GM10248 (cell line): ENCODE results near the gene TACC2.

Experiments used
- CTCF ChIA-PET: fragments of 300-600 bp; sonication (Branson Sonifier 250); formaldehyde crosslinking; extraction: SDS; loops from one replicate; lab custom pipeline; 2021; ENCODE audit warnings: antibody characterized with exemption; lab: Yijun Ruan, JAX
- POLR2A ChIA-PET: fragments of 350-650 bp; sonication (Branson Sonifier 250); formaldehyde crosslinking; extraction: SDS; loops from one replicate; lab custom pipeline; 2020; ENCODE audit warnings: antibody characterized with exemption; lab: Yijun Ruan, JAX
- DNase-seq: peaks from one replicate; pipeline ENCODE4 v3.0.0; 2012; ENCODE audit errors: extremely low spot score
- TF ChIP-seq, protein P1 (sequence below): IDR thresholded peaks from 2 replicates; pipeline ENCODE4 v1.5.1; 2012; ENCODE audit warnings: mild to moderate bottlenecking, low read depth; ENCODE audit errors: extremely low read depth, missing control alignments, control extremely low read depth

Gene TACC2

DNA sequence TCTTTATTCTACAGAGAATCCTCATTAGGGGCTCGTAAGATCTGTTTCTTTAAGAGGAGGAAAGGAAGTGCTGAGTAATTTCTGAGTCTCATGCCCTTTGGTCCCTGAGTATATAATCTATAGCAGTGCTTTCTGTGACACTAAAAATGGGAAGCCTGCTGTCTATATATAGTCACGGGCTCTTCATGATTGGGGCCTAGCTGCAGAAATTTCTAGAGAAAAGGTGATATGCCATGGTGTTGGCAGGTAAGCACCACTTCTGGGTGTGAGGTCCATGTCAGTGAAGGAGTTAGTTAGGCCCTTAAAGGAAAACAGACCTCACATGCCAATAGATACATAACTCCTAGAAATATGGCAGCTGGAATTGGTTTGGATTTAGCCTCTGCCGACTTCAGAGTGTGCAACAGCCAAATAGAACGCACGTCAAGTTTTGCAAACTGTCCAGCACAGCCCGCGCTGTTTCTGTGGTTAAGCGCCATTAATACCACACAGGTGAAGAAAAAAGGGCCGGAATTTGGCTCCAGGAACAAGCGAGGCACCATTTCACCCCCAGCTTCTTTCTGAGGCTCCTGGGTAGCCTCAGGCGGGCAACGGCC is 123.2 kb downstream of the TACC2 start:
- no peak for DNase-seq
- TF ChIP-seq, protein P1, sequence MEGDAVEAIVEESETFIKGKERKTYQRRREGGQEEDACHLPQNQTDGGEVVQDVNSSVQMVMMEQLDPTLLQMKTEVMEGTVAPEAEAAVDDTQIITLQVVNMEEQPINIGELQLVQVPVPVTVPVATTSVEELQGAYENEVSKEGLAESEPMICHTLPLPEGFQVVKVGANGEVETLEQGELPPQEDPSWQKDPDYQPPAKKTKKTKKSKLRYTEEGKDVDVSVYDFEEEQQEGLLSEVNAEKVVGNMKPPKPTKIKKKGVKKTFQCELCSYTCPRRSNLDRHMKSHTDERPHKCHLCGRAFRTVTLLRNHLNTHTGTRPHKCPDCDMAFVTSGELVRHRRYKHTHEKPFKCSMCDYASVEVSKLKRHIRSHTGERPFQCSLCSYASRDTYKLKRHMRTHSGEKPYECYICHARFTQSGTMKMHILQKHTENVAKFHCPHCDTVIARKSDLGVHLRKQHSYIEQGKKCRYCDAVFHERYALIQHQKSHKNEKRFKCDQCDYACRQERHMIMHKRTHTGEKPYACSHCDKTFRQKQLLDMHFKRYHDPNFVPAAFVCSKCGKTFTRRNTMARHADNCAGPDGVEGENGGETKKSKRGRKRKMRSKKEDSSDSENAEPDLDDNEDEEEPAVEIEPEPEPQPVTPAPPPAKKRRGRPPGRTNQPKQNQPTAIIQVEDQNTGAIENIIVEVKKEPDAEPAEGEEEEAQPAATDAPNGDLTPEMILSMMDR: no peak

DNA sequence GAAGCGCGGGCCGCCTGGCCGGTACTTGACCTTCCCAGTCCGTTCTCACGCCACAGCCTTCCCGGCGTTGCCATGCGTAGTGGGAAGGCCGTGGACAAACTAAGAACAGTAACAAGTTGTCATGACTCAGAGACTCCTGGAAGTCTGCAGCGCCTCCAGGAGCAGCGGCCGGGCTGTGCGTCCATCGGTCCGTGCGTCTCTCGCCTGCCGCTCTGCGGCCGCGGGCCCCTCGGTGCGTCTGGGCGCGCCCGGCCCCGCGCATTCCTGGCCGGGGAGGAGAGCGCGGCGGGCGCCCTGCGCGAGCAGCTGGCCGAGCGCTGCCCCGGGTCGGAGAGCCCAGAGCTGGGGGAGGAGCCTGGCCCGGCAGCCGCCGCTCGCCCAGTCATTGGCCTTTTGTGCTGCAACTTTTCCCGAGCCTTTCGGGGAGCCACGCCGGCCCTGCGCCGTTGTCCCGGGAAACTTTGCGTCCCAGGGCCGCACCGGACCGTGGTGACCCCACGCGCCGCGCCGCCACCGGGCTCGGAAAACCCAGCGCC is 123.7 kb downstream of the TACC2 start:
- DNase-seq: peak; percentile 29
- ChIA-PET CTCF (no interaction called here), POLR2A (no interaction called here)
- TF ChIP-seq, protein P1: no peak

More for the DNA sequence above, 123.2 kb downstream of the TACC2 start:
- POLR2A ChIA-PET: no interaction called here
- CTCF ChIA-PET: no interaction called here

DNA sequence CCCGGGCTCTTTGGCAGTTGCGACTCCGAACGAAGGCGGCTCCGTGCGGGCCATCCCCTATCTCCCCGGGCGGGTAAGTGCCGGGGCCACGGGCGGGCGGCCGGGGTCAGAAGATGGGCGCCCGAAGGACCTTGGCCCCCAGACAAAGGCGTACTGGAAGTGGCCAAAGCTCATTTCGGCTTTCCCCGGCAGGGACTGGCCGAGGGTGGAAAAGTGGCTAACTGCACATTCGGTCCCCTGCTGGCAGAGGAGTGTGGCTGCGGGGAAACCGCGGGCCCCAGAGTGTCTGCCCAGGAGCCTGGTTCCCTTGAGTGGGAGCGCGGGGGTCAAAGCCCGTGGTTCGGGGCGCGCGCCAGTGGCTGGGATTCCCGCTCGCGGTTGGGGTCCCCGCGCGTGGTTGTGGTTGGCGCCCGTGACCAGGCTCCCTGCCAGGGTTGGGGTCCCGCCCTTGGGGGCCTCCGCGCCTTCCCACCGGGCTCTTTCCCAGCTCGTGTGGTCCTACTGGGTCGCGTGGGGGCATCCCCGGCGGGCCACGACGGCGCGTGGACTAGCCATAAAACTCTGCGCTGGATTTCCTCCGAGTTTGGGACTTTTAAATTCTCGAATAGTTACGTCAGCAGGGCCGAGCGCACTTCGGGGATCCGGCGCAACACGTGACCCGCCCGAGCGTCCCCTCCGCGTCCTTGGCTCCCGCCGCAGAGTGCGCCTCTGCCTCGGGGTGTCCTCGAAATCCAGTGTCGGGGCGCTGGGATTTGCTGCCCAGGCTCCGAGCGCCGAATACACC is 124.4 kb downstream of the TACC2 start:
- POLR2A ChIA-PET: no interaction called here
- DNase-seq: peak; percentile 56
- TF ChIP-seq, protein P1: no peak
- CTCF ChIA-PET: no interaction called here

DNA sequence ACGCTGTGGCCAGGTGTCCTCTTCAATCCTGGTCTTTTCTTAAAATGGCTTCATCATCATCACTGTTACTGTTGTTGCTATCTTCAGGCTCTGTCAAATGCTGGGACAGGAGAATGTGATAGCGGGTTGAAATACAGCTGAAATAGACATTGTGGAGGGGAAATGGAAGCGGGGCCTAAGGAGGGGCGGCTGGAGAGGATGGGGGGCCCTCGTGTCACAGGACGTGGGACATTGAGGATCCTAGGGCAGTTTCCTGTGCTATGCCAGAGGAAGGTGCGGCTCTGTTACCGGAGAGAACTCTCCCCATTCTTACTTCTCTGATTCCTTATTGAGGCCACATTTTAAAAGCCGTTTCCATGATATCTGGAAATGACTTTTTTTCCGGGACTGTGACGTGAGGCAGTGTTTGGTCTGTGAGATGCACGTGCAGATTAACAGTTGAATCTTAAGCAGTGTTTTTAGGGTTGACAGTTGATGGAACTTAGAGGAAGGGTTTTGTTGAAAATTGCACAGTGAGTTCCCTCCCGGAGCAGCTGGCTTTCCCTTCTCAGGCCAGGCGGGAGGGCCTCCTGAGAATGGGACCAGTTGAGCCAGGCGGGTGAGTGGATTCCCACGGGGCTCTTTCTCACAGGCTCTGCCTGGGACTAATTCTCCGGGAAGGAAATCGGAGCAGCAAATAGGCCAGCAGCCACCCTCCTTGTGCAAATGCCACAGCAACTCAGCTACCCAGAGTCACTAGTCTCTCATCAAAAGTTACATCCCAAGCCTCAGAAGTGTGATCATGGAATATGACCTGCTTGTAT is 125.2 kb downstream of the TACC2 start:
- TF ChIP-seq, protein P1: no peak
- ChIA-PET POLR2A (no interaction called here), CTCF (no interaction called here)
- no peak for DNase-seq

DNA sequence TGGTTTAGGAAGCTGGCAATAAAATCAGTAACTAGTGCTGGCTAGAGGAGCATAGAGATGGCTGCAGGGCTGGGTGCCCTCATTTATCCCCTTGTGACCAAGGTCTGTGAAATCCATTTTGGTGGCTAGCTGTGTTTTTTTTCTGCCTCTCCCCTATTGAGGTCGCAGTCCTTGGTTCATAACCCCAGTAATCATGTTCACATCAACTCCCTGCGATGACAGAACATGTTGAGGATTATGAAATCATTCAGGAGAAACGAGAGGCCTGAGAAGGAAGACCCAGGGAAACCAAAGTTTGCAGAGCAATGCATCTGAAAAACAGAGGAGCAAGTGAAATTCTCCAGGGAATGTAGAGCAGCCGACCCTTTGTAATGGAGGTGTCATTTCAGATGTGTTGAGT is 126.9 kb downstream of the TACC2 start:
- no peak for DNase-seq
- TF ChIP-seq, protein P1: no peak
- ChIA-PET POLR2A (no interaction called here), CTCF (no interaction called here)

DNA sequence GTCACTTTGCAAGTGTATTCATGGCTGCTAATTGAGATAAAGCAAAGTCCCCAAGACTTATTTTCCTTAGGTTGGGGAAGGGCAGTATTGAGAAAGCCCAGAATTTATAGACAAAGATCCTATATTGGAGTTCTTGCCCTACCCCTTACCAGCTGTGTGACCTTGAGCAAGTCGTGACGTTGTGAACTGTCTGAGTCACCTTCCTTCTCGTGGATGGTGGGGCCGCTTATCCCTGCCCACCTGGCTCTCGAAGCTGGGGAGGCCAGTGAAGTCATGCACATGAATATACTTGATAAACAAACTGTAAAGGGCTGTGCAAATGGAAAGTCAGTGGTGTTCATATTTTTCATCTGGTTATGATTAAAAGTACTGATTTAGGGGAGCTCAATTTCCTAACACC is 127.4 kb downstream of the TACC2 start:
- ChIA-PET CTCF (no interaction called here), POLR2A (no interaction called here)
- TF ChIP-seq, protein P1: no peak
- DNase-seq: no peak
